Motor neuron (in vitro differentiated cells): ENCODE data around the gene TCEAL5. TPM values are rescaled to one million over a fixed set of nuclear protein-coding genes. Genes with fewer than 3 reads are reported as not detected.

Experiments
- total RNA-seq, 8 experiments: library from RNA; unstranded; fragments of 300-600 nt; gene quantifications; 2 replicates each; pipeline versions ENCODE4 v1.2.3 to v1.2.4, GENCODE V29; 2022

TCEAL5 gene
- total RNA-seq, 8 experiments from 2014 or later: 0.87 to 47.2 (median 11.4) TPM

Other genes starting within 250 kb of the TCEAL5 start
- 100 to 1,000 TPM in 5 of 8 experiments, 1 to 10 TPM in 1, not detected in 2; 8.8 to 352 (median 299) TPM for gene BEX1, start 212.6 kb downstream of the TCEAL5 start, total RNA-seq
- 10 to 100 TPM in 1 of 8 experiments, under 1 TPM in 3, not detected in 4; 0.24 to 34.6 (median 0.35) TPM for gene NXF3, start 183.6 kb downstream of the TCEAL5 start, total RNA-seq
- gene BEX4, start 61.6 kb downstream of the TCEAL5 start, total RNA-seq: 100 to 1,000 TPM in 5 of 8 experiments, 10 to 100 TPM in 1, 1 to 10 TPM in 1, under 1 TPM in 1; 0.56 to 199 (median 110) TPM
- gene TCEAL8, start 21.6 kb downstream of the TCEAL5 start, total RNA-seq: 100 to 1,000 TPM in 4 of 8 experiments, 10 to 100 TPM in 4; 69.1 to 145 (median 105) TPM
- 100 to 1,000 TPM in 4 of 8 experiments, 10 to 100 TPM in 3, 1 to 10 TPM in 1; 1.5 to 166 (median 99.5) TPM for gene BEX2, start 34.2 kb upstream of the TCEAL5 start, total RNA-seq
- gene TCEAL7, start 53.5 kb upstream of the TCEAL5 start, total RNA-seq: 10 to 100 TPM in 6 of 8 experiments, 1 to 10 TPM in 1, not detected in 1; 9.5 to 65.1 (median 34.1) TPM
- 100 to 1,000 TPM in 2 of 8 experiments, 10 to 100 TPM in 6; 50.0 to 157 (median 69.9) TPM for gene TCEAL9, start 79.8 kb upstream of the TCEAL5 start, total RNA-seq
- 100 to 1,000 TPM in 7 of 8 experiments, 10 to 100 TPM in 1; 70.9 to 433 (median 289) TPM for gene BEX3, start 99.8 kb upstream of the TCEAL5 start, total RNA-seq
- 1 to 10 TPM in 7 of 8 experiments, under 1 TPM in 1; 0.76 to 3.8 (median 2.2) TPM for gene RAB40A, start 242.7 kb upstream of the TCEAL5 start, total RNA-seq